ENCODE measurements around the gene HNF4A. TPM values are rescaled to one million over a fixed set of nuclear protein-coding genes. Genes with fewer than 3 reads are reported as not detected.

Gene HNF4A
- polyA plus RNA-seq, 1 experiment = not detected

DNA sequence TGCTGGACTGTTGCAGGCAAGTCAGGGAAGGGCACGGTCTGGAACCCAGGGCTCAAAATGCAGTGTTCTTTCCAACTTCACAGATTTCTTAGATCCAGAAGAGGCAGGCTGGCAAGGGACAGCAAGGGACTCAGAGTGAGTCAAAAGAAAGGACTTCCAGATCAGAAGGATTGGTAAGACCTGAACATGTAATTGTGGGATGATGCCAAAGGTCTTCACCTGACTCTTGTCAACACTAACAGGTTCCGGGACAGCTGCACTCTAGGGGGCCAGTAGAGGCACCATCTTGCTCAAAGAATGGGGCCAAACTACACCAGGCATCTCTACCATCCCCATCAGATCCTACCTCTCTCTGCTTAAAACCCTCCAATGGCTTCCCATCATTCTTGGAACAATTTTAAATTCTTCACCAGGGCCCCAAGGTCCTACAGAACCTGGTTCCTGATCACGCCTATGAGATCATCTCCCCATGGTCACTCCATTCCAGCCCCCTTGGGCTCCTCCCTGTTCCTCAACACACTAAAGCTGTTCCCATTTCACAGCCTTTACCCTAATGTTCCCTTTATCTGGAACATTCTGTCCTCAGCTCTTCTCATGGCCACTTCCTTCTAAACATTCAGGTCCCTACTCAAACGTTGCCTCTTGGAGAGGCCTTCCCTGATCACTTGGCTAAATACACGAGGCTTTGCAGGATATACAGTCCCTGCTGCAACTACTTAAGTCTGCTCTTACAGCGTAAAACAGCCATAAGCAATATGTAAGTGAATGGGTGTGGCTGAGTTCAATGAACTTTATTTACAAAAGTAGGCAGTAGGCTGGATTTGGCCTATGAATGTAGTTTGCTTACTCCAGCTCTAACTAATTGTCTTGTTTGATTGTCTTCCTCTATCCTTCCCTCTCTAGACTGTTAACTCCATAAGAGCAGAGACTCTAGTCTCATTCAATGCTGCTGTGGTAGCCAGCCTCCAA lies 90.5 kb downstream of the HNF4A start:
- no peak overlapping the region for H3K27ac ChIP-seq (ENCODE audit: low read depth, low read length)
- TF ChIP-seq, protein P1, sequence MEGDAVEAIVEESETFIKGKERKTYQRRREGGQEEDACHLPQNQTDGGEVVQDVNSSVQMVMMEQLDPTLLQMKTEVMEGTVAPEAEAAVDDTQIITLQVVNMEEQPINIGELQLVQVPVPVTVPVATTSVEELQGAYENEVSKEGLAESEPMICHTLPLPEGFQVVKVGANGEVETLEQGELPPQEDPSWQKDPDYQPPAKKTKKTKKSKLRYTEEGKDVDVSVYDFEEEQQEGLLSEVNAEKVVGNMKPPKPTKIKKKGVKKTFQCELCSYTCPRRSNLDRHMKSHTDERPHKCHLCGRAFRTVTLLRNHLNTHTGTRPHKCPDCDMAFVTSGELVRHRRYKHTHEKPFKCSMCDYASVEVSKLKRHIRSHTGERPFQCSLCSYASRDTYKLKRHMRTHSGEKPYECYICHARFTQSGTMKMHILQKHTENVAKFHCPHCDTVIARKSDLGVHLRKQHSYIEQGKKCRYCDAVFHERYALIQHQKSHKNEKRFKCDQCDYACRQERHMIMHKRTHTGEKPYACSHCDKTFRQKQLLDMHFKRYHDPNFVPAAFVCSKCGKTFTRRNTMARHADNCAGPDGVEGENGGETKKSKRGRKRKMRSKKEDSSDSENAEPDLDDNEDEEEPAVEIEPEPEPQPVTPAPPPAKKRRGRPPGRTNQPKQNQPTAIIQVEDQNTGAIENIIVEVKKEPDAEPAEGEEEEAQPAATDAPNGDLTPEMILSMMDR (IDR thresholded peaks at IDR 0.05; ENCODE audit: low read depth, low read length) = no peak
- ChIA-PET CTCF (no interaction called here), POLR2A (no interaction called here)
- peaks cover 12% of the 10 kb centered on the region for H3K27me3 ChIP-seq (ENCODE audit: control insufficient read depth, insufficient read depth, low read length)
- no peaks in the 10 kb centered on the region for H3K9me3 ChIP-seq (ENCODE audit: control insufficient read depth, insufficient read depth, low read length)
- H3K4me3 ChIP-seq (ENCODE audit: low read depth, low read length) = no peak overlapping the region
- DNase-seq (ENCODE audit: low read depth, low spot score) = no peak

DNA sequence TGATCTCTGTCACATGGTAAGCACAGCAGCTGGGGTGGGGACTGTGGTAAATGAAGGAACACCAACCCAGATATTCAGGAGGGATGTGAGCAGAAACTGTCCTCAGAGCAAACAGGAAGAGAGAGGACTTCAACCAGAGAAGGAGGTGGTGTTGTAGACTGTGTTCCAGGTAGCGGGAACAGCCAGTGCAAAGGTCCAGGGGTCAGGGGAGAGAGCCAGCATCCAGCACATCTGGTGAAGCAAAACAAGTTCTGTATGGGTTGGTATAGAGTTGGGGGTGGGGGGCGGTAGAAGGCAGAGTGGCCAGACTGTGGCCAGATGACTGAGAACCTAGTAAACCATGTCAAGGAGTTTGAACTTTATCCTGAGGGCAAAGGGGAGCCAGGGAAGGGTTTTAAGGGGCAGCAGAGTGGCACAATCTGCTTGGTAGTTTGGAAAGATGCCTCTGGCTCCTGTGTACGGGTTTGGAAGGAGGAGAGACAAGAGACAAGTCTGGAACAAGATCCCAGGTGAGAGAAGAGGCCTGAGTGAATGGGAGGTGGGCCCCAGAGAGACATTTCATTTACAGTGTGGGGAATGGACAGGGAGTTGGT lies 92.4 kb downstream of the HNF4A start:
- TF ChIP-seq, protein P1 (IDR thresholded peaks at IDR 0.05; ENCODE audit: low read depth, low read length) = no peak
- Histone ChIP-seq H3K9me3 (ENCODE audit: control insufficient read depth, insufficient read depth, low read length) (no peaks in the 10 kb centered on the region), H3K4me3 (ENCODE audit: low read depth, low read length) (no peak overlapping the region), H3K27ac (ENCODE audit: low read depth, low read length) (no peak overlapping the region), H3K27me3 (ENCODE audit: control insufficient read depth, insufficient read depth, low read length) (peaks cover 17% of the 10 kb centered on the region)
- ChIA-PET POLR2A (no interaction called here), CTCF (no interaction called here)
- no peak for DNase-seq (ENCODE audit: low read depth, low spot score)

DNA sequence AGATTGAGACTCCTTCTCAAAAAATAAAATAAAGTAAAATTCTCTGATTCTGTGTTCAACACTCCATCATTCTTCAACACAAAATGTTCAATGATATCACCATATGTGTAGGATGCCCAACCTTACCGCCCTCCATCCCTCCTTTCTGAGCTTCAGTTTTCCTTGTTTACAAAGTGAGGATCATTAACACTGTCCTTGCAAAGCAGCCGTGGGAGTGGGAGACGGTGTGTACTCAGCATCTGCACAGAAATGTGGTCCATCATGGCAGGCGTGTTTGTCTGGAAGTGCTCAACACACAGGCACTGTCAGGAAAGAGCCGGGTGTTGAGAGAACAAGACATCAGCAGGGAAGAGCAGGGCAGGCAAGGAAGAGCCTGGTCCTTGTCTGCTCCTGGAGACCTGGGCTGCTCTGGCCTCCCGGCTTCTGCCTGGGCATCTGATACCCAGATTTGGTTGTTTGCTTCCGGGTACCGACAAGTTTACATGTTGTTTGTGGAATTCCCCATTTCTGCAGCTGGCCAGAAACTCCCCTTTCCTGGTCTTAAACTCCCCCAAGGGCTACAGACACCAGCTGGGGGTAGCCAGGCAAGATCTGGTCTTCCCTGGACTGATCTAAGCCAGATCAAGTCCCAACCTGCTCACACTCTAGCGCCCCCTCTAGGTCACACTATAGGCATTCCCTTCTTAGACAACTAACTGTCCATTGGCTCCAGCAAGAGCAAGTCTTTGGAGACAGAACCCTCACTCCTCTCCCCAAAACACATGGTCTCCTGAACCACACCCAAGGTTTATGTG lies 93.5 kb downstream of the HNF4A start:
- TF ChIP-seq, protein P1 (IDR thresholded peaks at IDR 0.05; ENCODE audit: low read depth, low read length) = peak; percentile 15; the same call in 1 of the 2 replicates
- Histone ChIP-seq H3K27me3 (ENCODE audit: control insufficient read depth, insufficient read depth, low read length) (peaks cover 21% of the 10 kb centered on the region), H3K9me3 (ENCODE audit: control insufficient read depth, insufficient read depth, low read length) (no peaks in the 10 kb centered on the region), H3K4me3 (ENCODE audit: low read depth, low read length) (no peak overlapping the region), H3K27ac (ENCODE audit: low read depth, low read length) (no peak overlapping the region)
- POLR2A ChIA-PET = no interaction called here
- no peak for DNase-seq (ENCODE audit: low read depth, low spot score)
- CTCF ChIA-PET = no interaction called here

DNA sequence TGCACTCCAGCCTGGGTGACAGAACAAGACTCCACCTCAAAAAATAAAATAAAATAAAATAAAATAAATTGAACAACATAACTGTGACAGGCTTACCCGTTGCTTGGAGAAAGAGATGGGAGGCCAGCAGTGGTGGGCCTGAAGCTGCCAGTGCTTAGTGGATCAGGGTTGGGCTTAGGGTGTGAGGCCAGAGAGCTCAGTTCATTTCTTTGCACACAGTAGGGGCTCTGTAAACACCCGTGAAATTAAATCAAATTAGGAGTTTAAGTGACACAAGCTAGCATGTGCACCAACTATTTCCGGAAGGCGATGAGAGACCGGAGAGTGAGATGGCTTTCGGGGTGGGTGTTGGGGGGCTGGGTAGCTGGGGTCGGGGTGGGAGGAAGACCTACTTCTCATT lies 94.4 kb downstream of the HNF4A start:
- POLR2A ChIA-PET = no interaction called here
- CTCF ChIA-PET = interaction anchor here (0.9 to 1.2 kb wide), 4 partner anchors 12 to 232 kb away, joined by 3 to 7 read pairs (median 4); no protein-coding TSS in a partner anchor
- Histone ChIP-seq H3K4me3 (ENCODE audit: low read depth, low read length) (no peak overlapping the region), H3K9me3 (ENCODE audit: control insufficient read depth, insufficient read depth, low read length) (no peaks in the 10 kb centered on the region; the same call in 1 of the 2 replicates), H3K27me3 (ENCODE audit: control insufficient read depth, insufficient read depth, low read length) (peaks cover 21% of the 10 kb centered on the region), H3K27ac (ENCODE audit: low read depth, low read length) (no peak overlapping the region)
- DNase-seq (ENCODE audit: low read depth, low spot score) = no peak
- TF ChIP-seq, protein P1 (IDR thresholded peaks at IDR 0.05; ENCODE audit: low read depth, low read length) = no peak

All from AG04450 (cell line).